ENCODE measurements around the gene ZNF541. TPM values are rescaled to one million over a fixed set of nuclear protein-coding genes. Genes with fewer than 3 reads are reported as not detected.
A peak's percentile ranks its signal among the peaks of the same experiment; 100 is the strongest.

ZNF541 gene
- total RNA-seq, 1 experiment from 2014 or later, result not detected

DNA sequence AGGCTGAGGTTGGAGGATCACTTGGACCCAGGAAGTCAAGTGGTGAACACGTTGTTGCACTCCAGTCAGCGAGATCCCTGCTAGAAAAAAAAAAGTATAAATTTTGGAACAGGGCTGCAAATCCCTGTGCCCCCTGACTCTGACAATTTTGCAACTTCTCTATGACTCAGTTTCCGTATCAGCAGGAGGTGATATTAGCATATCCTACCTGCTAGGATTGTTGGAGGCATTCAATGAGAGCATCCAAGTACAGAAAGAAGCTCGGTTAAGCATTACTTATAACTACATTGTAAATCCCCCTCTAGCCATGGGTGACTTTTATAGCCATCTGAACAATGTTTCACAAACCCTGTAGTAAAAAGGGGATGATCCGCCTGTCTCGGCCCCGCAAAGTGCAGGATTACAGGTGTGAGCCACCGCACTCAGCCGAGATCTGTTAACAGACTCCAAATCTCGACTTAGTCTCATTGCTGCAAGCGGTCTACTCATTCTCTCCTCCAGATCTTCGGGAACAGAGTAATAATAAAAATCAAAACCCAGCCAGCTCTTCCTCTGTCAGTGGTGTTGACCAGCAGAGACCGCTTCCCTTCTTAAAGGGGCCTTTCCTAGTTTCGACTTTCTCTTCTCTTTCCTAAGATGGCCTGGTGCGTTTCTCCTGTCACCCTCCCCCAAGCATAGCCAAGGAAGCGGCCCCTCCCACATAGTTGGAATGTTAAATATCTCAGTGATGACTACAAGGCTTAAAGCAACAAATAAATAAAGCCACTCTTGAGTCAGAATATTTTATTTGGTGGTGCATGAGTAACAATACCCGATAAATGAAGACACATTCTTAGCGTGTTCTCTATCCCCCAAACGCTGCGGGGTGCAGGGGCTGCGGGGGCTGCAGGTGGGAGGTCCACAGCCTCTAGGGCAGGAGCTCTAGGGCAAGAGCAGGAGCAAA, 25.7 kb upstream of the ZNF541 start:
- intact Hi-C loops (cut with micrococcal nuclease), result no loop called here
- DNase-seq (ENCODE audit: unreplicated experiment), result peak; percentile 97
- peak overlapping the region; percentile 97 for H3K27ac Mint-ChIP-seq (ENCODE audit: low read depth, unreplicated experiment)
- no peaks in the 10 kb centered on the region for H3K27me3 Mint-ChIP-seq (ENCODE audit: insufficient read depth, unreplicated experiment)
- ChIA-PET CTCF (interaction anchor here (0.6 to 2.0 kb wide), 6 partner anchors 73 to 339 kb away, joined by 3 to 9 read pairs (median 3); partner anchors contain the start of gene NAPA), POLR2A (interaction anchor here (0.6 to 6.6 kb wide), 27 partner anchors 9 to 485 kb away, joined by 3 to 118 read pairs (median 3); partner anchors contain the start of genes BICRA, KPTN, NAPA and ZC3H4)
- H3K4me3 Mint-ChIP-seq (ENCODE audit: unreplicated experiment), result peak overlapping the region; percentile 97
- TSS peak; percentile 74 for BruUV-seq (replicated peaks)
- TF ChIP-seq, protein P1, sequence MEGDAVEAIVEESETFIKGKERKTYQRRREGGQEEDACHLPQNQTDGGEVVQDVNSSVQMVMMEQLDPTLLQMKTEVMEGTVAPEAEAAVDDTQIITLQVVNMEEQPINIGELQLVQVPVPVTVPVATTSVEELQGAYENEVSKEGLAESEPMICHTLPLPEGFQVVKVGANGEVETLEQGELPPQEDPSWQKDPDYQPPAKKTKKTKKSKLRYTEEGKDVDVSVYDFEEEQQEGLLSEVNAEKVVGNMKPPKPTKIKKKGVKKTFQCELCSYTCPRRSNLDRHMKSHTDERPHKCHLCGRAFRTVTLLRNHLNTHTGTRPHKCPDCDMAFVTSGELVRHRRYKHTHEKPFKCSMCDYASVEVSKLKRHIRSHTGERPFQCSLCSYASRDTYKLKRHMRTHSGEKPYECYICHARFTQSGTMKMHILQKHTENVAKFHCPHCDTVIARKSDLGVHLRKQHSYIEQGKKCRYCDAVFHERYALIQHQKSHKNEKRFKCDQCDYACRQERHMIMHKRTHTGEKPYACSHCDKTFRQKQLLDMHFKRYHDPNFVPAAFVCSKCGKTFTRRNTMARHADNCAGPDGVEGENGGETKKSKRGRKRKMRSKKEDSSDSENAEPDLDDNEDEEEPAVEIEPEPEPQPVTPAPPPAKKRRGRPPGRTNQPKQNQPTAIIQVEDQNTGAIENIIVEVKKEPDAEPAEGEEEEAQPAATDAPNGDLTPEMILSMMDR (IDR thresholded peaks at IDR 0.05; ENCODE audit: unreplicated experiment), result no peak
- peaks cover 17% of the 10 kb centered on the region for H3K36me3 Mint-ChIP-seq (ENCODE audit: insufficient read depth, unreplicated experiment)
- peaks cover 30% of the 10 kb centered on the region for H3K4me1 Mint-ChIP-seq (ENCODE audit: insufficient read depth, unreplicated experiment)
- no peaks in the 10 kb centered on the region for H3K9me3 Mint-ChIP-seq (ENCODE audit: unreplicated experiment)

- CTCF ChIA-PET, result interaction anchor here (0.6 kb wide), 3 partner anchors 17 to 112 kb away, joined by 3 read pairs; no protein-coding TSS in a partner anchor
- BruUV-seq (replicated peaks), result no TSS peak
Measured at GRCh38 chr19:47595944-47596343, 23.0 kb upstream of the ZNF541 start.

GRCh38 chr19:47593860-47594259, 20.9 kb upstream of the ZNF541 start:
- ChIA-PET CTCF (interaction anchor here (0.6 to 0.9 kb wide), 4 partner anchors 33 to 581 kb away, joined by 3 to 5 read pairs (median 4); no protein-coding TSS in a partner anchor), POLR2A (no interaction called here)
- BruUV-seq (replicated peaks), result no TSS peak
- no peaks in the 10 kb centered on the region for H3K9me3 Mint-ChIP-seq (ENCODE audit: unreplicated experiment)
- intact Hi-C loops (cut with micrococcal nuclease), result no loop called here
- H3K36me3 Mint-ChIP-seq (ENCODE audit: insufficient read depth, unreplicated experiment), result peaks cover 8% of the 10 kb centered on the region
- TF ChIP-seq, protein P1 (IDR thresholded peaks at IDR 0.05; ENCODE audit: unreplicated experiment), result no peak
- DNase-seq (ENCODE audit: unreplicated experiment), result no peak
- no peak overlapping the region for H3K4me3 Mint-ChIP-seq (ENCODE audit: unreplicated experiment)
- no peak overlapping the region for H3K27ac Mint-ChIP-seq (ENCODE audit: low read depth, unreplicated experiment)
- H3K4me1 Mint-ChIP-seq (ENCODE audit: insufficient read depth, unreplicated experiment), result peaks cover 14% of the 10 kb centered on the region
- no peaks in the 10 kb centered on the region for H3K27me3 Mint-ChIP-seq (ENCODE audit: insufficient read depth, unreplicated experiment)

More at GRCh38 chr19:47595944-47596343, 23.0 kb upstream of the ZNF541 start:
- no peaks in the 10 kb centered on the region for H3K9me3 Mint-ChIP-seq (ENCODE audit: unreplicated experiment)
- TF ChIP-seq, protein P1 (IDR thresholded peaks at IDR 0.05; ENCODE audit: unreplicated experiment), result no peak
- H3K4me3 Mint-ChIP-seq (ENCODE audit: unreplicated experiment), result no peak overlapping the region
- H3K36me3 Mint-ChIP-seq (ENCODE audit: insufficient read depth, unreplicated experiment), result peaks cover 17% of the 10 kb centered on the region
- no peak for DNase-seq (ENCODE audit: unreplicated experiment)
- POLR2A ChIA-PET, result interaction anchor here (0.6 to 6.6 kb wide), 4 partner anchors 16 to 94 kb away, joined by 3 to 118 read pairs (median 4); no protein-coding TSS in a partner anchor
- intact Hi-C loops (cut with micrococcal nuclease), result no loop called here
- peaks cover 23% of the 10 kb centered on the region for H3K4me1 Mint-ChIP-seq (ENCODE audit: insufficient read depth, unreplicated experiment)
- no peaks in the 10 kb centered on the region for H3K27me3 Mint-ChIP-seq (ENCODE audit: insufficient read depth, unreplicated experiment)
- H3K27ac Mint-ChIP-seq (ENCODE audit: low read depth, unreplicated experiment), result no peak overlapping the region

- DNase-seq (ENCODE audit: unreplicated experiment), result no peak
- H3K27ac Mint-ChIP-seq (ENCODE audit: low read depth, unreplicated experiment), result no peak overlapping the region
- H3K27me3 Mint-ChIP-seq (ENCODE audit: insufficient read depth, unreplicated experiment), result no peaks in the 10 kb centered on the region
- no peak overlapping the region for H3K4me3 Mint-ChIP-seq (ENCODE audit: unreplicated experiment)
- intact Hi-C loops (cut with micrococcal nuclease), result no loop called here
- H3K4me1 Mint-ChIP-seq (ENCODE audit: insufficient read depth, unreplicated experiment), result no peaks in the 10 kb centered on the region
- ChIA-PET CTCF (no interaction called here), POLR2A (no interaction called here)
- TF ChIP-seq, protein P1 (IDR thresholded peaks at IDR 0.05; ENCODE audit: unreplicated experiment), result no peak
- H3K9me3 Mint-ChIP-seq (ENCODE audit: unreplicated experiment), result peaks cover 6% of the 10 kb centered on the region
- no TSS peak for BruUV-seq (replicated peaks)
- H3K36me3 Mint-ChIP-seq (ENCODE audit: insufficient read depth, unreplicated experiment), result no peaks in the 10 kb centered on the region
Measured at GRCh38 chr19:47589824-47590223, 16.9 kb upstream of the ZNF541 start.

All from MCF 10A (cell line).